Measurements from ENCODE around the gene WIPF2. TPM values are rescaled to one million over a fixed set of nuclear protein-coding genes. Genes with fewer than 3 reads are reported as not detected.
A peak's percentile ranks its signal among the peaks of the same experiment; 100 is the strongest.
"Not testable (repeated sequence)": the region's sequence is repeated elsewhere in the genome, so short reads cannot be mapped to it uniquely, and the experiment has no call there.

WIPF2 gene
- total and polyA plus RNA-seq, 12 donors: 5.2 to 30.2 (median 15.2) TPM

- WGBS, 4 donors: 82 to 96% (median 85%) methylated on average over 3 of the region's 3 CpGs
- Histone ChIP-seq H3K36me3 (replicated peaks in 1 of 2) (peaks cover 0 to 24% of the 10 kb centered on the region in 2 donors), H3K27me3 (no peaks in the 10 kb centered on the region), H3K9me3 (replicated peaks in 1 of 3) (no peaks in the 10 kb centered on the region), H3K27ac (no peak overlapping the region), H3K4me3 (no peak overlapping the region), H3K4me1 (replicated peaks in 1 of 2) (peaks cover 0 to 8% of the 10 kb centered on the region in 2 donors)
- DNase-seq: no peak
- TF ChIP-seq CTCF (IDR thresholded peaks at IDR 0.05): no peak
- no peak for TF ChIP-seq POLR2A (IDR thresholded peaks at IDR 0.05)
- intact Hi-C loops (cut with DNase I): no loop called here
Observed at GRCh38 chr17:40230670-40231069, 11.6 kb downstream of the WIPF2 start.

- H3K9me3 ChIP-seq (replicated peaks in 1 of 3); H3K4me3 ChIP-seq; H3K27ac ChIP-seq; intact Hi-C loops (cut with DNase I); H3K27me3 ChIP-seq; H3K4me1 ChIP-seq (replicated peaks in 1 of 2): not testable (repeated sequence)
- 87 to 98% (median 94%) methylated on average over 4 of the region's 4 CpGs for WGBS, 4 donors
- peaks cover 0 to 19% of the 10 kb centered on the region in 2 donors for H3K36me3 ChIP-seq (replicated peaks in 1 of 2)
- peak in 2 of 7 donors; percentile 2 to 38 for DNase-seq
Observed at GRCh38 chr17:40231928-40232327, 12.8 kb downstream of the WIPF2 start.

- DNase-seq: no peak
- no peak overlapping the region for H3K4me3 ChIP-seq
- TF ChIP-seq CTCF (IDR thresholded peaks at IDR 0.05) (no peak), POLR2A (IDR thresholded peaks at IDR 0.05) (no peak)
- H3K4me1 ChIP-seq (replicated peaks in 1 of 2): peaks cover 0 to 26% of the 10 kb centered on the region in 2 donors
- no peak overlapping the region for H3K27ac ChIP-seq
- intact Hi-C loops (cut with DNase I): no loop called here
- no peaks in the 10 kb centered on the region for H3K27me3 ChIP-seq
- no peaks in the 10 kb centered on the region for H3K36me3 ChIP-seq (replicated peaks in 1 of 2)
- H3K9me3 ChIP-seq (replicated peaks in 1 of 3): no peaks in the 10 kb centered on the region
- 87 to 90% (median 89%) methylated on average over 4 of the region's 4 CpGs for WGBS, 4 donors
Observed at GRCh38 chr17:40241252-40241834, 22.2 kb downstream of the WIPF2 start.

- H3K9me3 ChIP-seq (replicated peaks in 1 of 3): no peaks in the 10 kb centered on the region
- H3K27me3 ChIP-seq: no peaks in the 10 kb centered on the region
- H3K36me3 ChIP-seq (replicated peaks in 1 of 2): no peaks in the 10 kb centered on the region
- no peak overlapping the region for H3K4me3 ChIP-seq
- H3K27ac ChIP-seq: peak overlapping the region in 1 of 5 donors; percentile 45
- H3K4me1 ChIP-seq (replicated peaks in 1 of 2): peaks cover 0 to 26% of the 10 kb centered on the region in 2 donors
- no peak for TF ChIP-seq POLR2A (IDR thresholded peaks at IDR 0.05)
- TF ChIP-seq CTCF (IDR thresholded peaks at IDR 0.05): no peak
- 72 to 88% (median 82%) methylated on average over 3 of the region's 3 CpGs for WGBS, 4 donors
- intact Hi-C loops (cut with DNase I): no loop called here
- peak in 1 of 7 donors; percentile 47 for DNase-seq
Observed at GRCh38 chr17:40242774-40243173, 23.7 kb downstream of the WIPF2 start.

GRCh38 chr17:40243761-40244160 lies 24.7 kb downstream of the WIPF2 start:
- WGBS, 4 donors: 91 to 97% (median 94%) methylated on average over 3 of the region's 3 CpGs
- Histone ChIP-seq H3K27me3 (no peaks in the 10 kb centered on the region), H3K36me3 (replicated peaks in 1 of 2) (no peaks in the 10 kb centered on the region), H3K4me3 (no peak overlapping the region), H3K4me1 (replicated peaks in 1 of 2) (peaks cover 0 to 32% of the 10 kb centered on the region in 2 donors), H3K9me3 (replicated peaks in 1 of 3) (no peaks in the 10 kb centered on the region), H3K27ac (no peak overlapping the region)
- TF ChIP-seq CTCF (IDR thresholded peaks at IDR 0.05): no peak
- TF ChIP-seq POLR2A (IDR thresholded peaks at IDR 0.05): no peak
- peak in 1 of 7 donors; percentile 38 for DNase-seq
- intact Hi-C loops (cut with DNase I): no loop called here

Data from adrenal gland (tissue), 12 donors.